Fibroblast of villous mesenchyme (primary cell): Measurements from ENCODE around the gene WNT2B. TPM values are rescaled to one million over a fixed set of nuclear protein-coding genes. Genes with fewer than 3 reads are reported as not detected.

Source experiments
- DNase-seq: peaks from one replicate; pipeline ENCODE4 v3.0.0-alpha.2; 2010; ENCODE audit warnings: low read depth
- H3K4me3 ChIP-seq: 2 replicates; pipeline ENCODE4 v1.5.1; 2011; ENCODE audit warnings: low read depth, mild to moderate bottlenecking, low read length
- CTCF ChIP-seq: IDR thresholded peaks from 2 replicates; pipeline ENCODE4 v1.5.1; 2012; ENCODE audit warnings: low read depth, mild to moderate bottlenecking, low read length; ENCODE audit not compliant: insufficient read depth
- total RNA-seq: library from RNA; depleted of rRNA; stranded (reverse); fragments of >200 nt; gene quantifications from 2 replicates; pipeline ENCODE4 v1.2.3, GENCODE V29; 2012

The WNT2B gene
- total RNA-seq, 1 donor, result 2.6 TPM

- no peak overlapping the region for H3K4me3 ChIP-seq
- no peak for TF ChIP-seq CTCF
- no peak for DNase-seq
Observed at GRCh38 chr1:112488141-112488540, 20.6 kb upstream of the WNT2B start.

- DNase-seq, result no peak
Observed at GRCh38 chr1:112492076-112492475, 16.7 kb upstream of the WNT2B start.

GRCh38 chr1:112493351-112493750 lies 15.4 kb upstream of the WNT2B start:
- DNase-seq, result no peak
- no peak for TF ChIP-seq CTCF
- H3K4me3 ChIP-seq, result no peak overlapping the region

More at GRCh38 chr1:112492076-112492475, 16.7 kb upstream of the WNT2B start:
- TF ChIP-seq CTCF, result no peak
- no peak overlapping the region for H3K4me3 ChIP-seq

- H3K4me3 ChIP-seq, result no peak overlapping the region
- DNase-seq, result no peak
- TF ChIP-seq CTCF, result no peak
Observed at GRCh38 chr1:112496290-112496689, 12.5 kb upstream of the WNT2B start.

- H3K4me3 ChIP-seq, result peak overlapping the region; percentile 62
- DNase-seq, result peak; percentile 71
- TF ChIP-seq CTCF, result peak; percentile 94
Observed at GRCh38 chr1:112501810-112502641, 6.7 kb upstream of the WNT2B start.

- TF ChIP-seq CTCF, result no peak
- peak; percentile 22 for DNase-seq
- H3K4me3 ChIP-seq, result no peak overlapping the region
Observed at GRCh38 chr1:112502826-112503225, 5.9 kb upstream of the WNT2B start.
